Cardiac fibroblast (primary cell): Measurements from ENCODE around the gene CDC42EP5.

Experiments
- DNase-seq, 2 donors: peaks; one replicate each; pipeline versions ENCODE4 v3.0.0 to v3.0.0-alpha.2; 2010; ENCODE audit warnings: low read depth in 2 of 2
- H3K4me3 ChIP-seq, 2 donors: replicated peaks in 1 of 2; 1 replicate in 1 of 2; 2 replicates in 1 of 2; pipeline ENCODE4 v1.5.1; 2011; ENCODE audit warnings: low read depth in 2 of 2, low read length in 2 of 2, mild to moderate bottlenecking in 2 of 2, moderate library complexity in 1 of 2
- CTCF ChIP-seq: IDR thresholded peaks from one replicate; pipeline ENCODE4 v1.5.1; 2011; ENCODE audit warnings: low read depth, mild to moderate bottlenecking, low read length, inconsistent platforms

Gene CDC42EP5

GRCh38 chr19:54492568-54492967, 19.5 kb upstream of the CDC42EP5 start:
- no peak overlapping the region for H3K4me3 ChIP-seq
- no peak for DNase-seq
- no peak for TF ChIP-seq CTCF

GRCh38 chr19:54489766-54490165, 16.7 kb upstream of the CDC42EP5 start:
- DNase-seq = no peak
- no peak overlapping the region for H3K4me3 ChIP-seq
- TF ChIP-seq CTCF = no peak

- TF ChIP-seq CTCF = no peak
- no peak overlapping the region for H3K4me3 ChIP-seq
- no peak for DNase-seq
Measured at GRCh38 chr19:54489341-54489740, 16.2 kb upstream of the CDC42EP5 start.

GRCh38 chr19:54485851-54486250, 12.8 kb upstream of the CDC42EP5 start:
- TF ChIP-seq CTCF = no peak
- no peak overlapping the region for H3K4me3 ChIP-seq
- DNase-seq = peak; percentile 2 to 22

- H3K4me3 ChIP-seq = no peak overlapping the region
- DNase-seq = no peak
- no peak for TF ChIP-seq CTCF
Measured at GRCh38 chr19:54484451-54484850, 11.4 kb upstream of the CDC42EP5 start.

- DNase-seq = no peak
- no peak overlapping the region for H3K4me3 ChIP-seq
- TF ChIP-seq CTCF = no peak
Measured at GRCh38 chr19:54482889-54483288, 9.8 kb upstream of the CDC42EP5 start.

- peak; percentile 63 for TF ChIP-seq CTCF
- DNase-seq = peak; percentile 40 to 58
- H3K4me3 ChIP-seq = no peak overlapping the region
Measured at GRCh38 chr19:54481326-54481930, 8.3 kb upstream of the CDC42EP5 start.
